CD4-positive, alpha-beta T cell (primary cell): ENCODE results near the gene EIF4B. TPM values are rescaled to one million over a fixed set of nuclear protein-coding genes. Genes with fewer than 3 reads are reported as not detected.
A peak's percentile ranks its signal among the peaks of the same experiment; 100 is the strongest.

Source experiments
- ATAC-seq: fragments of 200-7000 bp; cut with Tn5 transposase; one replicate; pipeline ENCODE4 v1.10.0; 2022; ENCODE audit warnings: mild to moderate bottlenecking; ENCODE audit not compliant: poor library complexity
- CTCF ChIA-PET: fragments of 350-600 bp; sonication (Branson Sonifier 250); formaldehyde crosslinking; loops from one replicate; lab custom pipeline; 2021; ENCODE audit warnings: antibody characterized with exemption, inconsistent platforms; lab: Charles Lee
- POLR2A ChIA-PET: fragments of 350-600 bp; sonication (Branson Sonifier 250); formaldehyde crosslinking; loops from one replicate; lab custom pipeline; 2021; ENCODE audit warnings: antibody characterized with exemption, inconsistent platforms; lab: Charles Lee
- DNase-seq, 14 experiments: peaks; one replicate each; pipeline ENCODE4 v3.0.0-alpha.2; 2013 to 2020; ENCODE audit warnings: mixed read lengths in 2 of 14
- H3K27ac ChIP-seq, 2 donors: one replicate each; pipeline versions ENCODE4 v1.5.1 to v1.7.0; 2013; ENCODE audit warnings: low read length in 2 of 2, low read depth in 1 of 2, mild to moderate bottlenecking in 1 of 2
- H3K27me3 ChIP-seq, 2 experiments: 1 replicate in 1 of 2; 2 replicates in 1 of 2; pipeline versions ENCODE4 v1.6.1 to v1.7.0; 2013; ENCODE audit warnings: low read length in 2 of 2, control low read depth in 1 of 2, mild to moderate bottlenecking in 1 of 2, moderate library complexity in 1 of 2; ENCODE audit not compliant: insufficient read depth in 2 of 2, control insufficient read depth in 1 of 2
- H3K36me3 ChIP-seq: one replicate; pipeline ENCODE4 v1.6.1; 2013; ENCODE audit warnings: low read length, control low read depth; ENCODE audit not compliant: insufficient read depth
- H3K4me1 ChIP-seq: one replicate; pipeline ENCODE4 v1.6.1; 2013; ENCODE audit warnings: low read length, control low read depth; ENCODE audit not compliant: insufficient read depth
- H3K4me3 ChIP-seq: one replicate; pipeline ENCODE4 v1.5.1; 2013; ENCODE audit warnings: mild to moderate bottlenecking, low read length, moderate library complexity
- H3K9me3 ChIP-seq, 2 experiments: 1 replicate in 1 of 2; 2 replicates in 1 of 2; pipeline versions ENCODE4 v1.6.1 to v1.7.0; 2013; ENCODE audit warnings: low read length in 2 of 2, mild to moderate bottlenecking in 2 of 2, control low read depth in 1 of 2, moderate library complexity in 1 of 2; ENCODE audit not compliant: control insufficient read depth in 1 of 2, insufficient read depth in 1 of 2
- H3K27ac Mint-ChIP-seq: one replicate; pipeline ENCODE4 v1.8.0; 2020; ENCODE audit warnings: mixed read lengths
- H3K27me3 Mint-ChIP-seq: one replicate; pipeline ENCODE4 v1.8.0; 2021; ENCODE audit warnings: mixed read lengths
- H3K36me3 Mint-ChIP-seq: one replicate; pipeline ENCODE4 v1.8.0; 2021; ENCODE audit warnings: low read depth, mixed read lengths
- H3K4me1 Mint-ChIP-seq: one replicate; pipeline ENCODE4 v1.8.0; 2021; ENCODE audit warnings: low read depth, mixed read lengths
- H3K4me3 Mint-ChIP-seq: one replicate; pipeline ENCODE4 v1.8.0; 2020; ENCODE audit warnings: mild to moderate bottlenecking, mixed read lengths
- H3K9me3 Mint-ChIP-seq: one replicate; pipeline ENCODE4 v1.8.0; 2020; ENCODE audit warnings: mixed read lengths
- intact Hi-C, 2 experiments: fragments of 100-400 bp; cut with DNase I in 1 of 2; cut with micrococcal nuclease in 1 of 2; formaldehyde crosslinking; loops; one replicate each; pipeline versions ENCODE4 v1.15.1 to v1.9.0; 2023 to 2025; cut with DNase I, micrococcal nuclease
- total RNA-seq, 174 experiments: library from RNA in 2 of 174; stranded (reverse) in 2 of 174; gene quantifications; one replicate each; pipeline ENCODE4 v1.2.3 and lab custom pipeline; 2021 to 2026
- TF ChIP-seq, protein P1 (sequence below): fragments of 200-600 bp; IDR thresholded peaks from one replicate; pipeline ENCODE4 v1.8.0; 2022; ENCODE audit warnings: antibody characterized with exemption, mild to moderate bottlenecking

Gene EIF4B
- total RNA-seq, 2 experiments from 2014 or later: 794 to 806 TPM

DNA sequence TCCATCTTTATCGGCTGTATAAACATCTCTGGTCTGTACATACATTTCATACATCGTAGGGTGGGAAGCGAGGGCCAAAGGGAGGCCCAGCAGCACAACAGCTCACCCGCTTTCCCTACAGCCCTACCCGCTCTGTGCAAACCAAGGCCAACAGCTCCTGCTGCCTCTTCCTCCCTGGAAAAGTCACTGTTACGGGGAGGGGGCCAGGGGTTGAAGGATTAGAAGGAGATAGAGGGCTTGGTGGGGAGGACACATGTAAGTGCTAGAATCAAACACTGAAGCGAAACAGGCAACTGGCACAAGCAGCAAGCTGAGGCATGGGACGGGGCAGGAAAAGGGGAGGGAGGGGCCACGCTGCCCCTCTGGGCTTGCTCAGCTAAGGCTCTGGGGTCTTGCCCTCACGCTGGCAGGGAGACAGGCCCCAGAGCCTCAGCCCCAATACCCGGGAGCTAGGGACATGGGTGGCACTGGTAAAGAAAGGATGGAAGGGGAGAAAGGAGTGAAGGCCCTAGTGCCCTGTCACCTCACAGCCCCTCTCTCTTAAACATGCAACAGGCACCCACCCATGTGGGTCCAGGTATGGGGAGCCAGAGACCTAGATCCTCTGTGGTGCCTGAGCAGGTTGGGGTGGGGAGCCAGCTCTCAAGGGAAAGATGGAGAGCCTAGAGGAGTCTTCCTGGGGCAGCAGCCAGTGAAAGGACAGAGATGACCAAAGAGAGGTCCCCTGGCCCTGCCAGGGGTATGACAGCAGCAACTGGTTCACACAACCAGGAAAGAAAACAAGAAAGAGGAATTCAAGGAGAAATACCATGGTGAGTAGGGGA lies 58.6 kb downstream of the EIF4B start:
- POLR2A ChIA-PET: interaction anchor here (3.0 to 3.2 kb wide), 2 partner anchors 15 to 35 kb away, joined by 18 to 26 read pairs; partner anchors contain the start of genes IGFBP6 and SPRYD3
- CTCF ChIA-PET: interaction anchor here (1.3 to 6.7 kb wide), 6 partner anchors 9 to 280 kb away, joined by 3 to 114 read pairs (median 7); partner anchors contain the start of genes IGFBP6 and SOAT2
- H3K27ac ChIP-seq: no peak overlapping the region

DNA sequence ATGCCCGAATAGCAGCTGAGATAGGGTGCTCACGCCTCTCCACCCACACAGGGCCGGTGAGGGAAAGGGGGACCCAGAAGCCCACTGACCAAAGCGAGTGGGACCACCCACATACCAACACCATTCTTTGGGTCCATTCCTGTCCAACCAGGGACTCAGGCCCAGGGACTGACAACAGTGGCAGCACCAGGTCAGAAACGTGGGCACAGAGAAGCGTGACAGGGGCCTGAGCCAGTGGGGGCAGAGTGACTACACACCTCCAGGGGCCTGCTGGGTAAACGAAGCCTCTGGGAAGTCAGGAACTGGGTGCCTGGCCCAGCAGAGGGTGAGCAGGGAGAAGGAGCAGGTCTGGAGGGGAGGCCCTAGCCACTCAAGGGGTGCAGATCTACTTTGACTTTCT lies 59.2 kb downstream of the EIF4B start:
- POLR2A ChIA-PET: interaction anchor here (3.0 to 3.2 kb wide), 2 partner anchors 14 to 34 kb away, joined by 18 to 26 read pairs; partner anchors contain the start of genes IGFBP6 and SPRYD3

More for the DNA sequence above, 58.6 kb downstream of the EIF4B start:
- DNase-seq: peak in 2 of 14 experiments; percentile 0 to 11
- H3K4me1 ChIP-seq: peaks cover 12% of the 10 kb centered on the region
- intact Hi-C loops: loop anchor here (5.0 to 10.0 kb wide), 2 partner anchors 130 to 222 kb away; no protein-coding TSS in a partner anchor
- Mint-ChIP-seq H3K27ac (no peak overlapping the region), H3K27me3 (no peaks in the 10 kb centered on the region), H3K36me3 (peaks cover 61% of the 10 kb centered on the region), H3K9me3 (no peaks in the 10 kb centered on the region), H3K4me3 (no peak overlapping the region), H3K4me1 (peaks cover 7% of the 10 kb centered on the region)
- no peaks in the 10 kb centered on the region for H3K9me3 ChIP-seq
- peaks cover 54% of the 10 kb centered on the region for H3K36me3 ChIP-seq
- H3K4me3 ChIP-seq: no peak overlapping the region
- no peaks in the 10 kb centered on the region for H3K27me3 ChIP-seq
- TF ChIP-seq, protein P1, sequence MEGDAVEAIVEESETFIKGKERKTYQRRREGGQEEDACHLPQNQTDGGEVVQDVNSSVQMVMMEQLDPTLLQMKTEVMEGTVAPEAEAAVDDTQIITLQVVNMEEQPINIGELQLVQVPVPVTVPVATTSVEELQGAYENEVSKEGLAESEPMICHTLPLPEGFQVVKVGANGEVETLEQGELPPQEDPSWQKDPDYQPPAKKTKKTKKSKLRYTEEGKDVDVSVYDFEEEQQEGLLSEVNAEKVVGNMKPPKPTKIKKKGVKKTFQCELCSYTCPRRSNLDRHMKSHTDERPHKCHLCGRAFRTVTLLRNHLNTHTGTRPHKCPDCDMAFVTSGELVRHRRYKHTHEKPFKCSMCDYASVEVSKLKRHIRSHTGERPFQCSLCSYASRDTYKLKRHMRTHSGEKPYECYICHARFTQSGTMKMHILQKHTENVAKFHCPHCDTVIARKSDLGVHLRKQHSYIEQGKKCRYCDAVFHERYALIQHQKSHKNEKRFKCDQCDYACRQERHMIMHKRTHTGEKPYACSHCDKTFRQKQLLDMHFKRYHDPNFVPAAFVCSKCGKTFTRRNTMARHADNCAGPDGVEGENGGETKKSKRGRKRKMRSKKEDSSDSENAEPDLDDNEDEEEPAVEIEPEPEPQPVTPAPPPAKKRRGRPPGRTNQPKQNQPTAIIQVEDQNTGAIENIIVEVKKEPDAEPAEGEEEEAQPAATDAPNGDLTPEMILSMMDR: no peak
- no peak for ATAC-seq

More for the DNA sequence above, 59.2 kb downstream of the EIF4B start:
- Histone ChIP-seq H3K27me3 (no peaks in the 10 kb centered on the region), H3K27ac (no peak overlapping the region), H3K9me3 (no peaks in the 10 kb centered on the region), H3K4me3 (no peak overlapping the region), H3K36me3 (peaks cover 61% of the 10 kb centered on the region), H3K4me1 (peaks cover 12% of the 10 kb centered on the region)
- no peak overlapping the region for H3K27ac Mint-ChIP-seq
- H3K4me3 Mint-ChIP-seq: no peak overlapping the region
- TF ChIP-seq, protein P1: no peak
- CTCF ChIA-PET: interaction anchor here (0.6 to 6.7 kb wide), 14 partner anchors 10 to 280 kb away, joined by 3 to 114 read pairs (median 6); partner anchors contain the start of genes CSAD, EIF4B, IGFBP6 and SOAT2
- no peak for ATAC-seq
- H3K4me1 Mint-ChIP-seq: peaks cover 7% of the 10 kb centered on the region
- intact Hi-C loops: loop anchor here (5.0 to 10.0 kb wide), 2 partner anchors 129 to 222 kb away; no protein-coding TSS in a partner anchor
- no peak for DNase-seq
- no peaks in the 10 kb centered on the region for H3K9me3 Mint-ChIP-seq
- peaks cover 67% of the 10 kb centered on the region for H3K36me3 Mint-ChIP-seq
- no peaks in the 10 kb centered on the region for H3K27me3 Mint-ChIP-seq
